Measurements from ENCODE around the gene E4F1. TPM values are rescaled to one million over a fixed set of nuclear protein-coding genes. Genes with fewer than 3 reads are reported as not detected.

E4F1 gene
- total RNA-seq, 6 experiments from 2014 or later: 8.9 to 11.3 (median 10.4) TPM

GRCh38 chr16:2226245-2226793 lies 2.9 kb downstream of the E4F1 start:
- no peak for TF ChIP-seq CTCF (IDR thresholded peaks at IDR 0.05)
- ATAC-seq (peak; percentile 26 to 55 (median 38)), DNase-seq (peak; percentile 64 to 87 (median 86))
- Histone ChIP-seq H3K4me1 (peaks cover 0 to 29% (median 15%) of the 10 kb centered on the region in 4 donors), H3K27ac (peak overlapping the region in 1 of 3 donors; percentile 58), H3K36me3 (peaks cover 0 to 22% (median 3%) of the 10 kb centered on the region in 4 donors), H3K9me3 (no peaks in the 10 kb centered on the region), H3K4me3 (no peak overlapping the region), H3K27me3 (no peaks in the 10 kb centered on the region)
- intact Hi-C loops (cut with DNase I): no loop called here
- WGBS (ENCODE audit: insufficient coverage, low coverage, low lambda C conversion rate, missing lambda C conversion rate): 26% methylated on average over 6 of the region's 9 CpGs

GRCh38 chr16:2226918-2227317 lies 3.5 kb downstream of the E4F1 start:
- no peak for TF ChIP-seq POLR2A (IDR thresholded peaks at IDR 0.05)
- no peak for TF ChIP-seq CTCF (IDR thresholded peaks at IDR 0.05)
- H3K4me1 ChIP-seq: peaks cover 0 to 29% (median 15%) of the 10 kb centered on the region in 4 donors
- no peaks in the 10 kb centered on the region for H3K9me3 ChIP-seq
- H3K36me3 ChIP-seq: peaks cover 0 to 25% (median 3%) of the 10 kb centered on the region in 4 donors
- H3K4me3 ChIP-seq: no peak overlapping the region
- 56% methylated on average over 5 of the region's 6 CpGs for WGBS (ENCODE audit: insufficient coverage, low coverage, low lambda C conversion rate, missing lambda C conversion rate)
- H3K27ac ChIP-seq: no peak overlapping the region
- intact Hi-C loops (cut with DNase I): no loop called here
- DNase-seq (no peak), ATAC-seq (no peak)
- no peaks in the 10 kb centered on the region for H3K27me3 ChIP-seq

- DNase-seq (peak; percentile 18 to 49 (median 45)), ATAC-seq (no peak)
- H3K27me3 ChIP-seq: no peaks in the 10 kb centered on the region
- peaks cover 0 to 36% (median 11%) of the 10 kb centered on the region in 4 donors for H3K36me3 ChIP-seq
- no peak for TF ChIP-seq CTCF (IDR thresholded peaks at IDR 0.05)
- TF ChIP-seq POLR2A (IDR thresholded peaks at IDR 0.05): no peak
- WGBS (ENCODE audit: insufficient coverage, low coverage, low lambda C conversion rate, missing lambda C conversion rate): 80% methylated on average over 1 of the region's 25 CpGs
- H3K4me1 ChIP-seq: peaks cover 0 to 29% (median 15%) of the 10 kb centered on the region in 4 donors
- no peaks in the 10 kb centered on the region for H3K9me3 ChIP-seq
- intact Hi-C loops (cut with DNase I): no loop called here
- no peak overlapping the region for H3K4me3 ChIP-seq
- no peak overlapping the region for H3K27ac ChIP-seq
These were observed 4.9 kb downstream of the E4F1 start for GRCh38 chr16:2228161-2228824.

- Histone ChIP-seq H3K4me3 (no peak overlapping the region), H3K27me3 (no peaks in the 10 kb centered on the region), H3K9me3 (no peaks in the 10 kb centered on the region), H3K36me3 (peaks cover 0 to 41% (median 11%) of the 10 kb centered on the region in 4 donors), H3K27ac (no peak overlapping the region), H3K4me1 (peaks cover 0 to 29% (median 15%) of the 10 kb centered on the region in 4 donors)
- no CpG with 5 or more reads among the region's 12 CpGs for WGBS (ENCODE audit: insufficient coverage, low coverage, low lambda C conversion rate, missing lambda C conversion rate)
- intact Hi-C loops (cut with DNase I): no loop called here
- ATAC-seq: no peak
- TF ChIP-seq POLR2A (IDR thresholded peaks at IDR 0.05) (no peak), CTCF (IDR thresholded peaks at IDR 0.05) (no peak)
- peak in 2 of 3 donors; percentile 14 to 54 for DNase-seq
These were observed 5.7 kb downstream of the E4F1 start for GRCh38 chr16:2229091-2229490.
